K562 (cell line): ENCODE data around the gene PLSCR5. TPM values are rescaled to one million over a fixed set of nuclear protein-coding genes. Genes with fewer than 3 reads are reported as not detected.

ENCODE experiments used
- ATAC-seq: fragments of 200-7000 bp; cut with Tn5 transposase; 3 replicates; pipeline ENCODE4 v1.9.1; 2020; ENCODE audit warnings: moderate library complexity
- BruUV-seq: library from RNA; stranded (reverse); fragments of 400-500 nt; replicated peaks from 2 replicates; lab custom pipeline; 2021; lab: Mats Ljungman, UMichigan
- CTCF ChIA-PET: fragments of 300-600 bp; formaldehyde crosslinking; extraction: SDS; loops from one replicate; lab custom pipeline; 2021; ENCODE audit warnings: low intra/inter-chr PET ratio; lab: Yijun Ruan, JAX
- POLR2A ChIA-PET: fragments of 300-600, 350-650 bp; sonication (Branson Sonifier 250); formaldehyde crosslinking; extraction: SDS; loops from one replicate; lab custom pipeline; 2021; ENCODE audit warnings: antibody characterized with exemption, inconsistent platforms; lab: Yijun Ruan, JAX
- DNase-seq, 4 experiments: peaks; one replicate each; pipeline versions ENCODE4 v3.0.0 to v3.0.0-alpha.2; 2011 to 2018; ENCODE audit warnings: low spot score in 3 of 4, mixed read lengths in 3 of 4; ENCODE audit errors: extremely low read depth in 1 of 4
- FAIRE-seq: peaks from 2 replicates; lab custom pipeline; 2011; peaks lifted over from hg19 to GRCh38; lab: Jason Lieb, UNC
- H2AFZ ChIP-seq: 2 replicates; pipeline ENCODE4 v1.6.0; 2011; ENCODE audit warnings: low read depth, low read length, control low read depth, inconsistent platforms
- H3K27ac ChIP-seq: fragments of 200-600 bp; 3 replicates; pipeline ENCODE4 v1.8.0; 2011; ENCODE audit warnings: low read depth, mild to moderate bottlenecking, control low read depth, inconsistent platforms, low read length, moderate library complexity, mixed read lengths; ENCODE audit errors: extremely low read depth
- H3K27me3 ChIP-seq, 2 experiments: fragments of 300-600 bp in 1 of 2; 2 replicates in 1 of 2; 3 replicates in 1 of 2; pipeline versions ENCODE4 v1.6.0 to v1.8.0; 2011; ENCODE audit warnings: inconsistent platforms in 2 of 2, low read length in 2 of 2, mild to moderate bottlenecking in 1 of 2, mixed read lengths in 1 of 2, moderate library complexity in 1 of 2; ENCODE audit not compliant: control insufficient read depth in 2 of 2, insufficient read depth in 2 of 2
- H3K36me3 ChIP-seq: fragments of 300-600 bp; 3 replicates; pipeline ENCODE4 v1.8.0; 2011; ENCODE audit warnings: mild to moderate bottlenecking, low read length, inconsistent platforms; ENCODE audit not compliant: control insufficient read depth, insufficient read depth
- H3K4me1 ChIP-seq, 2 experiments: fragments of 200-600 bp in 1 of 2; replicated peaks in 1 of 2; 2 replicates in 1 of 2; 3 replicates in 1 of 2; pipeline versions ENCODE4 v1.5.1 to v1.8.0; 2011; ENCODE audit warnings: inconsistent platforms in 2 of 2, low read length in 2 of 2, mild to moderate bottlenecking in 1 of 2, mixed read lengths in 1 of 2, moderate library complexity in 1 of 2; ENCODE audit not compliant: control insufficient read depth in 2 of 2, insufficient read depth in 2 of 2
- H3K4me2 ChIP-seq: 2 replicates; pipeline ENCODE4 v1.6.1; 2011; ENCODE audit warnings: low read length, control low read depth, inconsistent platforms, mixed read lengths; ENCODE audit not compliant: insufficient read depth
- H3K4me3 ChIP-seq: fragments of 200-600 bp; sonication (generic), shearing (Covaris generic); 2 replicates; pipeline ENCODE4 v1.5.1; 2016; ENCODE audit warnings: control low read depth, inconsistent platforms
- H3K79me2 ChIP-seq: fragments of 200-600 bp; 3 replicates; pipeline ENCODE4 v1.8.0; 2011; ENCODE audit warnings: low read length, inconsistent platforms; ENCODE audit not compliant: control insufficient read depth, insufficient read depth
- H3K9ac ChIP-seq, 2 experiments: 2 replicates each; pipeline versions ENCODE4 v1.6.0 to v1.6.1; 2011; ENCODE audit warnings: low read depth in 2 of 2, low read length in 2 of 2, control low read depth in 1 of 2, inconsistent platforms in 1 of 2, mild to moderate bottlenecking in 1 of 2, mixed read lengths in 1 of 2; ENCODE audit not compliant: insufficient read depth in 1 of 2
- H3K9me1 ChIP-seq: one replicate; pipeline ENCODE4 v1.6.0; 2011; ENCODE audit warnings: inconsistent platforms, mild to moderate bottlenecking, low read length, moderate library complexity; ENCODE audit not compliant: control insufficient read depth, insufficient read depth
- H3K9me3 ChIP-seq: replicated peaks from 2 replicates; pipeline ENCODE4 v1.5.1; 2011; ENCODE audit warnings: low read depth, low read length, inconsistent platforms; ENCODE audit not compliant: control insufficient read depth, insufficient read depth
- H4K20me1 ChIP-seq: replicated peaks from 2 replicates; pipeline ENCODE4 v1.6.1; 2011; ENCODE audit warnings: low read length, inconsistent platforms, mixed read lengths; ENCODE audit not compliant: control insufficient read depth, insufficient read depth
- ESRRA ChIP-seq: fragments of 450-650 bp; IDR thresholded peaks from 2 replicates; pipeline ENCODE4 v1.6.1; 2014; ENCODE audit warnings: low read depth, mild to moderate bottlenecking, moderate library complexity, borderline replicate concordance
- ETS2 ChIP-seq: IDR thresholded peaks from 2 replicates; pipeline ENCODE4 v1.6.1; 2016; ENCODE audit warnings: borderline replicate concordance, missing genetic modification characterization, mild to moderate bottlenecking, moderate library complexity, missing compliant biosample characterization; ENCODE audit not compliant: poor library complexity, severe bottlenecking
- HCFC1 ChIP-seq: IDR thresholded peaks from 2 replicates; pipeline ENCODE4 v1.6.1; 2012; ENCODE audit warnings: low read depth, low read length, improper control_type of control experiment
- KLF16 ChIP-seq: IDR thresholded peaks from 2 replicates; pipeline ENCODE4 v1.6.1; 2016; ENCODE audit warnings: antibody characterized with exemption
- MYC ChIP-seq, 2 experiments: fragments of 250-450 bp in 1 of 2; sonication (Bioruptor Pico) in 1 of 2; IDR thresholded peaks; 2 replicates each; pipeline versions ENCODE4 v1.5.1 to v1.6.1; 2012 to 2021; ENCODE audit warnings: low read depth in 2 of 2, borderline replicate concordance in 1 of 2, improper control_type of control experiment in 1 of 2, low read length in 1 of 2, mild to moderate bottlenecking in 1 of 2, moderate library complexity in 1 of 2
- TOE1 ChIP-seq, 2 experiments: fragments of 450-650 bp in 1 of 2; sonication (generic) in 1 of 2; formaldehyde crosslinking in 1 of 2; IDR thresholded peaks; 2 replicates each; pipeline versions ENCODE4 v1.7.1 to v1.8.0; 2016 to 2022; ENCODE audit warnings: borderline replicate concordance in 2 of 2, mild to moderate bottlenecking in 2 of 2, antibody characterized with exemption in 1 of 2, inconsistent platforms in 1 of 2, low read depth in 1 of 2, missing genetic modification reagents in 1 of 2, moderate library complexity in 1 of 2
- ZKSCAN1 ChIP-seq: fragments of 150-350 bp; IDR thresholded peaks from 2 replicates; pipeline ENCODE4 v1.6.1; 2016; ENCODE audit warnings: low read depth, low read length
- ZNF133 ChIP-seq: fragments of 250-450 bp; sonication (Bioruptor Pico); IDR thresholded peaks from 2 replicates; pipeline ENCODE4 v1.4.0; 2020; ENCODE audit warnings: mild to moderate bottlenecking
- ZNF263 ChIP-seq: sonication (generic); formaldehyde crosslinking; IDR thresholded peaks from 2 replicates; pipeline ENCODE4 v1.8.0; 2022; ENCODE audit warnings: mild to moderate bottlenecking, missing genetic modification reagents, borderline replicate concordance
- WGBS: fragments of 100-300 bp; shearing (Covaris generic); methylation state at CpG from one replicate; pipeline ENCODE4 v1.1.6; 2016; ENCODE audit warnings: low coverage, mixed read lengths; ENCODE audit not compliant: insufficient coverage; ENCODE audit errors: missing lambda C conversion rate; 5-methylcytosine and 5-hydroxymethylcytosine counted together
- in situ Hi-C: fragments of 300-500 bp; cut with MboI; formaldehyde crosslinking; loops from 4 replicates; pipeline ENCODE4 v1.15.0; 2018; ENCODE audit warnings: inconsistent platforms, mixed read lengths
- intact Hi-C: fragments of 100-400 bp; cut with micrococcal nuclease; formaldehyde crosslinking; loops from 2 replicates; pipeline ENCODE4 v1.14.2; 2022
- polyA plus RNA-seq, 8 experiments: library from polyadenylated mRNA; depleted of rRNA in 4 of 8; stranded (reverse) in 5 of 8; unstranded in 3 of 8; fragments of >200 nt; fragmentation: Nextera tagmentation in 2 of 8; fragmentation: Illumina TruSeq in 1 of 8; extraction: Ambion mirVana in 2 of 8; extraction: Trizol in 1 of 8; gene quantifications; 2 replicates each; pipeline versions ENCODE4 v1.2.1 to v1.2.3, GENCODE V29; 2011 to 2014; ENCODE audit warnings: inconsistent platforms in 1 of 8, missing spikeins in 1 of 8
- total RNA-seq, 7 experiments: library from RNA; depleted of rRNA in 6 of 7; stranded (reverse); fragments of >200 nt in 6 of 7; fragmentation: Illumina TruSeq in 2 of 7; extraction: Trizol in 2 of 7; gene quantifications; 2 replicates each; pipeline versions ENCODE4 v1.2.1 to v1.2.3, GENCODE V29; 2011 to 2021; ENCODE audit warnings: low replicate concordance in 1 of 7

The PLSCR5 gene
- total and polyA plus RNA-seq, 9 of the 15 experiments (the other 6 are each of a cell fraction or from before 2014, with no cell fraction given), result not detected

GRCh38 chr3:146636881-146637280, 31.7 kb upstream of the PLSCR5 start:
- no peak for DNase-seq
- Histone ChIP-seq H3K4me3 (no peak overlapping the region), H3K9ac (no peak overlapping the region), H3K27ac (no peak overlapping the region), H3K4me1 (no peaks in the 10 kb centered on the region), H3K4me2 (no peak overlapping the region), H4K20me1 (no peaks in the 10 kb centered on the region), H3K79me2 (no peaks in the 10 kb centered on the region), H3K9me1 (no peaks in the 10 kb centered on the region), H3K9me3 (no peaks in the 10 kb centered on the region), H2AFZ (no peak overlapping the region), H3K36me3 (no peaks in the 10 kb centered on the region), H3K27me3 (no peaks in the 10 kb centered on the region)
- ChIA-PET CTCF (no interaction called here), POLR2A (no interaction called here)
- in situ Hi-C loops, result no loop called here
- FAIRE-seq, result no peak
- intact Hi-C loops, result no loop called here
- no peak for ATAC-seq
- no TSS peak for BruUV-seq
- TF ChIP-seq MYC (IDR thresholded peaks at IDR 0.05; ENCODE audit: low read depth, low read length) (no peak), MYC (CRISPR knock-in tag; IDR thresholded peaks at IDR 0.05; ENCODE audit: borderline replicate concordance, low read depth) (no peak), ETS2 (tag) (no peak), TOE1 (IDR thresholded peaks at IDR 0.05; ENCODE audit: borderline replicate concordance) (no peak), TOE1 (CRISPR knock-in tag; IDR thresholded peaks at IDR 0.05; ENCODE audit: borderline replicate concordance, low read depth) (no peak), ESRRA (no peak), KLF16 (no peak), ZNF263 (CRISPR knock-in tag) (no peak), HCFC1 (no peak), ZKSCAN1 (no peak), ZNF133 (CRISPR knock-in tag) (no peak)
- 0% methylated on average over 2 of the region's 2 CpGs for WGBS
